A673 (cell line): ENCODE data around the gene GPR132.

Experiments used
- EZH2 ChIP-seq: fragments of 200-600 bp; sonication (generic); IDR thresholded peaks from 2 replicates; pipeline ENCODE4 v1.6.1; 2017; ENCODE audit warnings: borderline replicate concordance, low read depth, mild to moderate bottlenecking, mixed read lengths, antibody characterized with exemption, low read length; ENCODE audit not compliant: poor library complexity, severe bottlenecking
- TF ChIP-seq, protein P1 (sequence below): fragments of 300-800, 200-600 bp; sonication (generic); conservative IDR thresholded peaks from 2 replicates; pipeline ENCODE4 v1.5.1; 2017; ENCODE audit warnings: low read depth, mild to moderate bottlenecking, antibody characterized with exemption, low read length, moderate library complexity, mixed read lengths

DNA sequence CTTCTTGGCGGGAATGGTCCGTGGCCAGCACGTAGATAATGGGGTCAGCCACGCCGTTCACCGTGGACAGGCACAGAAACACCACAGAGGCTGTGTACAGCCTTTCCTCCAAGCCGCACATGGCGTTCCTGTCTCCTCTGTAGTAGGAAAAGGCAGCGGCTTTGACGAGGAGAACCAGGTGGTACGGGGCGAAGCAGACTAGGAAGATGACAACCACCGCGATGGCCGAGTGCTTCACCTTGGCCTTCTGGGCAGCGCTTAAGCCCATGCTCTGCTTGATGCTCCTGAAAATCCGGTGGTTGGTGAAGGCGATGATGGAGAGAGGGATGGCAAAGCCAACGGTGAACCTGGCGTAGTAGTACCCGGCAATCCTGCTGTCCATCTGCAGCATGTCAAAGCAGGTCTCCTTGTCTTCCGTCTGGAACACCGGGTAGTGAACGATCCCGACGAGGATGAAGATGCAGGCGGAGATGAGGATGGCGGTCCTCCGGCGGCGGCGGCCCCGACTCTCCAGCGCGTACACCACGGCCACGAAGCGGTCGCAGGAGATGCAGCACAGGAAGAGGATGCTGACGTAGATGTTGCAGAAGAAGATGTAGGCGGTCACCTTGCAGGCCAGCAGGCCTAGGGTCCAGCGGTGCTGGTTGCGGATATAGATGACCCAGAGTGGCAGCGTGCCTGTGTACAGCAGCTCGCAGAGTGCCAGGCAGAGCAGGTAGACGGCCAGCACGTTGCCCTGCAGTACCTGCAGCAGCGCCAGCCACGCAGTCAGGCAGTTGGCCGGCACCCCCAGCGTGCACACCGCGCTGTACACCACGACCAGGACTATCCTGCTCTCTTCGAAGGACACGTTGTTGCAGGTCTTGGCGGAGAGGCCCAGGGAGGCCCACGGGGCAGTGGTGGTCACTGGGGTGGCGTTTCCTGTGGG lies 13.8 kb downstream of the GPR132 start:
- TF ChIP-seq, protein P1, sequence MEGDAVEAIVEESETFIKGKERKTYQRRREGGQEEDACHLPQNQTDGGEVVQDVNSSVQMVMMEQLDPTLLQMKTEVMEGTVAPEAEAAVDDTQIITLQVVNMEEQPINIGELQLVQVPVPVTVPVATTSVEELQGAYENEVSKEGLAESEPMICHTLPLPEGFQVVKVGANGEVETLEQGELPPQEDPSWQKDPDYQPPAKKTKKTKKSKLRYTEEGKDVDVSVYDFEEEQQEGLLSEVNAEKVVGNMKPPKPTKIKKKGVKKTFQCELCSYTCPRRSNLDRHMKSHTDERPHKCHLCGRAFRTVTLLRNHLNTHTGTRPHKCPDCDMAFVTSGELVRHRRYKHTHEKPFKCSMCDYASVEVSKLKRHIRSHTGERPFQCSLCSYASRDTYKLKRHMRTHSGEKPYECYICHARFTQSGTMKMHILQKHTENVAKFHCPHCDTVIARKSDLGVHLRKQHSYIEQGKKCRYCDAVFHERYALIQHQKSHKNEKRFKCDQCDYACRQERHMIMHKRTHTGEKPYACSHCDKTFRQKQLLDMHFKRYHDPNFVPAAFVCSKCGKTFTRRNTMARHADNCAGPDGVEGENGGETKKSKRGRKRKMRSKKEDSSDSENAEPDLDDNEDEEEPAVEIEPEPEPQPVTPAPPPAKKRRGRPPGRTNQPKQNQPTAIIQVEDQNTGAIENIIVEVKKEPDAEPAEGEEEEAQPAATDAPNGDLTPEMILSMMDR = no peak
- no peak for TF ChIP-seq EZH2
